K562 treated with DMSO at 1 percent for 12 hours (cell line): Measurements from ENCODE around the gene CCDC116. TPM values are rescaled to one million over a fixed set of nuclear protein-coding genes. Genes with fewer than 3 reads are reported as not detected.

Experiments
- total RNA-seq: library from RNA; unstranded; fragments of 300-600 nt; gene quantifications from 2 replicates; pipeline ENCODE4 v1.2.3, GENCODE V29; 2022; ENCODE audit not compliant: insufficient read depth

The CCDC116 gene
- total RNA-seq = 1.6 and 4.2 TPM in 2 replicates

DNA sequence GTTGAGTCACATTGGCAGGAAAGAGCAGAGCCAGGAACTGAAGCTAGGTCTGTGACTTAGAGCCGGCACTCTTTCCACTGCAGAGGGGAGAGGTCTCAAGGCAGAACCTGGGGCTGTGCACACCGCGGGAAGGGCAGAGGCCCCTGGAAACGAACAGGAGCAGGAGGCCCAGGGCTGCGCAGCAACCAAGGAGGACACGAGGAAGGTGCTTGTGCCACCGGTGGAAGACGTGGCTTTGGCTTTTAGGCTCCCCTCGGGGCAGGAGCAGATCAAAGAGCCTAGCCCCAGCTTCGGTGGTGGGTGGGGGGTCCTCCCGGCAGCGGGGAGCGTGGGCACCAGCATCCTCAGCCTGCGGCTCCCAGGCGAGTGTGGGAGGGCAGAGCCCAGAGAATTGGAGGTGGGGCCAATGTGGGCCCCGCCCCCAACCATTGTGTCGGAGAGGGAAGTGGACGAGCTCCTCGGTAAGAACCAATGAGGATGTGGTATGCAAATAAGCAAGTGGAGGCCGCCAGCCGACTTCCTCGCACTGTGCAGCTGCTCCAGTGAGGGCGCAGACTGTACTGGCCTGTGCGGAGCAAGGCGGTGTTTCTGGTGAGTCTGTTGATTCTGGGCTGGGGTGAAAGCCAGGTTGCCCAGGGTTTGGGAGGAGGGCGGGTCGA lies at the start of gene CCDC116:
CCDC116 (plus strand) TSS at position 524 of the 659 bp plus-strand sequence. CDS start 422 bp downstream, outside the sequence.

GRCh38 chr22:21629255-21630149 lies 3.1 kb upstream of the CCDC116 start, which contains the start of gene YDJC:
Gene YDJC (minus strand): TSS chr22:21630022. CDS start chr22:21630014, 8 bp downstream.

DNA sequence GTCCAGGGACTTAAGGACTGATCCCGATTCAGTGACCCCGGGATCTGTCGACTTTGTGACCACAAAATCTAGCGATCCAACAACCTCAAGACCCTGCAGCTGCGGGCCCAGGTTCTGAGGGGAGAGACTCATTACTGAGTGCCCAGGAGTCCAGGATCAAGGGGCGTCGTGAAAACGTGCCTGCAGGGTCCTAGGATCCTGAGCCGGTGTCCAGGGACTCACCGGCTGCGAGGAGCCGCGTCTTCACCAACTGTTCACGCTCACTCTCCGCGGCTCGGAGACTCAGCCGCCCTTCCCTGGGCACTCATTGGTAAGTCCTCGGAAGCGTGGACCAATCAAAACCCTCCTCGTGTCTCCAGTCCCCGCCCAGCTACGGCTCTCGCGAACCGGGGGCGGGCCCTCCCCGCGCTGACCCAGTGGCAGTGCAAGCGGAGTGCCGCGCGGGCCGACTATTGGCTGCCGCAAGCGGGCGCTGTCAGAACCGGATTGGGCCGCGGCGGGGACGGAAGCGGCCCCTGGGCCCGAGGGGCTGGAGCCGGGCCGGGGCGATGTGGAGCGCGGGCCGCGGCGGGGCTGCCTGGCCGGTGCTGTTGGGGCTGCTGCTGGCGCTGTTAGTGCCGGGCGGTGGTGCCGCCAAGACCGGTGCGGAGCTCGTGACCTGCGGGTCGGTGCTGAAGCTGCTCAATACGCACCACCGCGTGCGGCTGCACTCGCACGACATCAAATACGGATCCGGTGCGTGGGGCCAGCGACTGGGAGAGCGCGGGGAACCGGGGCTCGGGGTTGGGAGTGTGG lies 9.4 kb downstream of the CCDC116 start, which contains the start of gene SDF2L1:
SDF2L1 (plus strand) TSS at position 514 of the 795 bp plus-strand sequence; CDS start at position 549, 35 bp downstream.

Other genes with a start within 250 kb of the CCDC116 start
- 0.28 and 1.0 TPM in 2 replicates for gene RIMBP3B, start 249.0 kb upstream of the CCDC116 start, total RNA-seq
- 18.0 and 57.1 TPM in 2 replicates for gene HIC2, start 215.4 kb upstream of the CCDC116 start, total RNA-seq
- gene TMEM191C, start 165.4 kb upstream of the CCDC116 start, total RNA-seq = 15.9 and 29.5 TPM in 2 replicates
- 0.51 and 1.5 TPM in 2 replicates for gene RIMBP3C, start 81.3 kb upstream of the CCDC116 start, total RNA-seq
- 180 and 273 TPM in 2 replicates for gene UBE2L3, start 65.0 kb upstream of the CCDC116 start, total RNA-seq
- gene YDJC, start 2.7 kb upstream of the CCDC116 start, total RNA-seq = 357 and 458 TPM in 2 replicates
- gene SDF2L1, start 9.5 kb downstream of the CCDC116 start, total RNA-seq = 565 and 845 TPM in 2 replicates
- 67.6 and 132 TPM in 2 replicates for gene PPIL2, start 33.3 kb downstream of the CCDC116 start, total RNA-seq
- 3.4 and 8.8 TPM in 2 replicates for gene YPEL1, start 103.0 kb downstream of the CCDC116 start, total RNA-seq
- gene MAPK1, start 234.9 kb downstream of the CCDC116 start, total RNA-seq = 115 and 355 TPM in 2 replicates